ENCODE data around the gene SPOCK1.

- TF ChIP-seq EZH2 (IDR thresholded peaks at IDR 0.05; ENCODE audit: insufficient read depth, poor library complexity, severe bottlenecking) (no peak), EZH2phosphoT487 (IDR thresholded peaks at IDR 0.05; ENCODE audit: insufficient read depth, low read depth) (no peak)
Measured at GRCh38 chr5:137450759-137451158, 48.4 kb downstream of the SPOCK1 start.
